HUDEP-2 (cell line): Measurements from ENCODE around the gene SAMD5.
"Not testable (repeated sequence)": the region's sequence is repeated elsewhere in the genome, so short reads cannot be mapped to it uniquely, and the experiment has no call there.

Experiments
- DNase-seq, 76 experiments: peaks; one replicate each; lab custom pipeline; 2025; ENCODE audit not compliant: unreplicated experiment in 76 of 76; lab: John Stamatoyannopoulos, UW

SAMD5 gene

DNA sequence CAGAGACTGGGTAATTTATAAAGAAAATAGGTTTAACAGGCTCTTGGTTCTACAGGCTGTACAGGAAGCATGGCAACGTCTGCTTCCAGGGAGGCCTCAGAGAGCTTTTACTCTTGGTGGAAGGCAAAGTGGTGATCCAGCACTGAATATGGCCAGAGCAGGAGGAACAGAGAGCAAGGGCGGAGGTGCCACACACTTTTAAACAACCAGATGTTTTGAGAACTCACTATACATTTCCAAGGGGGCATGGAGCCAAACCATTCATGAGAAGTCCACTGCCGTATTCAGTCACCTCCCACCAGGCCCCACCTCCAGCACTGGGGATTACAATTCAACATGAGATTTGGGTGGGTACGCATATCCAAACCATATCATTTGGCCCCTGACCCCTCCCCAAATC, 18.7 kb downstream of the SAMD5 start:
- DNase-seq: no peak

GRCh38 chr6:147528511-147529145, 20.1 kb downstream of the SAMD5 start:
- no peak for DNase-seq

DNA sequence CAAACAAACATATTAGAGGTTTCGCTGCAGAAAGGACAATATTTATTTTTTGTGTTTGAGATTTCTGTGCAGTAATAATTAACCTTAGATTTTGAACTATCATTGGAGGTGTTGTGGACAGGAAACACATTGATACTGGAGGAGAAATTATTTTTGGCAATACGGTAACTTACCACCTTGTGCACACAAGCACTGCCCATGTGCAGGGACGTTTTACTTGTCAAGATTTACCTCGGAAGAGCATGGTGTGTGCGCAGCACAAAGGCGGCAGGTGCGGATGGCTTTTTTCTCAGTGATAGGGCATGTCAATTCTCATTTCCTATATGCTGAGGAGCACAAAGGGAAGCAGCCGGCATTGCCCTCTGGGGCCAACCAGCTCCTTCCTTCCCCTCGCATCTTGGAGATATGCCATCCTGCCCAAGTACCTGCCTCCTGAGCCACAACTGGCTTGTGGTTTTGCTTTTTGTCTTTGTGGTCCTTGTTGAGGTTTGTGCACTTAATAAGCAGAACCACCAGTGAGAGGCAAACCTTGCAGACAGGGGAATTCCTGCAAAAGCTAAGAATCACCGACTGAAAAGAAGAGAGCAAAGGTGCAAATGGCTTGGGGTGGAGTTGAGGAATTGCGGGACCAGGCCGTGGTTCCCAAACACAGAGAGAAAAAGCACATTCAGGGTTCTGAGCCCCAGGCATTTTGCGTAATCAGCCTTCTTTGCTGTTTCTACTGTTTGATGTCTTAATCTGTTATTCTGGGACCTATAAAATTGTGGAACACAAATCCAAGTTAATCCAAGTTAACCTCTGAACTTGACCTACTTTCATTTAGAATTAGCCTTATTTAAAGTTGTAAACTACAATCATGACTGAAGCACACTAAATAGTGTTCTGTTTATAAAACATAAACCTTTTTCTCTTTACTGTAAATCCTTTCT, 21.9 kb downstream of the SAMD5 start:
- peak in 9 of 76 experiments; percentile 6 to 23 (median 13) for DNase-seq

GRCh38 chr6:147531321-147531720, 22.8 kb downstream of the SAMD5 start:
- DNase-seq: no peak

DNA sequence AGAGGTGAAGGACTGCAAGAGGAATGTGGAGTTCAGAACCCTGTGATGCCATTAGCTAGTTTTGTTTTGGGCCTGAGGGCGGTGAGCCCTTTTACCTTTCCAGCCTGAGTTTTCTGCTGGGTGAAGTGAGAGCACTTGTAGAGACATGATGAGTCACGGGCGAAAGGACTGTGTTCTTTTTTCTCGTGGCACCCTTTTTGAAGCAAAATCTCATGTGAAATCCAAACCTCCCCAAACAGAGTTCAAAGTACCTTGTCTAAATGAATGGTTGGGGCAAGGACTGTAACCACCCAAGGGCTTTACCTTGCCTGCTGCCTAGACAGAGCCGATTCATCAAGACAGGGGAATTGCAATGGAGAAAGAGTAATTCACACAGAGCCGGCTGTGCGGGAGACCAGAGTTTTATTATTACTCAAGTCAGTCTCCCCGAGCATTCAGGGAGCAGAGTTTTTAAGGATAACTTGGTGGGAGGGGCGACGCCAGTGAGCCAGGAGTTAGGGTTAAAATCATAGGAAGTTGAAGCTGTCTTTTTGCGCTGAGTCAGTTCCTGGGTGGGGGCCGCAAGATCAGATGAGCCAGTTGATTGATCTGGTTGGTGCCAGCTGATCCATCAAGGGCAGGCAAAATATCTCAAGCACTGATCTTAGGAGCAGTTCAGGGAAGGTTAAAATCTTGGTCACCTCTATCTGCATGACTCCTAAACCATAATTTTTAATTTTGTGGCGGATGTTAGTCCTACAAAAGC, 25.8 kb downstream of the SAMD5 start:
- DNase-seq: peak in 4 of 76 experiments; percentile 10 to 23 (median 13)

- DNase-seq: no peak
Observed at GRCh38 chr6:147538821-147539220, 30.3 kb downstream of the SAMD5 start.

DNA sequence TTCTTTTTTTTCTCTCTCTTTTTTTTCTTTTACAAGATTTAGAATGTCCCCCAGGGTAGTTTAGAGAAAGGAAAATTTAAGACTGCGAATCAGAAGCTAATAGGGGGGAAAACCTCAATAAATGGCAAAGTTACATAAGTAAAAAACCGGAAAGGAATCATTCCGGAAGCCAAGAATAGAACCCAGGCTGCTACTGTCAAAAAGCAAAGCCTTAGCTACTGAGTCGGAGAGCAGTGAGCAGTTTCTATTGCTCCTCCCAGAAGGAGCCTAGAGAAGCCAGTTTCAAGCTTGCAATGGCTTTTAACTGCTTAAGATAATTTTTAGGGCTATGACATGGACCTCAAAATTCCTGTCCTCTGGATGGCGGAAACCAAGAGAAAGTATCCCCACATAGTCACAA, 31.6 kb downstream of the SAMD5 start:
- DNase-seq: no peak

- not testable (repeated sequence) for DNase-seq
Observed at GRCh38 chr6:147542436-147542835, 33.9 kb downstream of the SAMD5 start.

- no peak for DNase-seq
Observed at GRCh38 chr6:147544420-147544819, 35.9 kb downstream of the SAMD5 start.

DNA sequence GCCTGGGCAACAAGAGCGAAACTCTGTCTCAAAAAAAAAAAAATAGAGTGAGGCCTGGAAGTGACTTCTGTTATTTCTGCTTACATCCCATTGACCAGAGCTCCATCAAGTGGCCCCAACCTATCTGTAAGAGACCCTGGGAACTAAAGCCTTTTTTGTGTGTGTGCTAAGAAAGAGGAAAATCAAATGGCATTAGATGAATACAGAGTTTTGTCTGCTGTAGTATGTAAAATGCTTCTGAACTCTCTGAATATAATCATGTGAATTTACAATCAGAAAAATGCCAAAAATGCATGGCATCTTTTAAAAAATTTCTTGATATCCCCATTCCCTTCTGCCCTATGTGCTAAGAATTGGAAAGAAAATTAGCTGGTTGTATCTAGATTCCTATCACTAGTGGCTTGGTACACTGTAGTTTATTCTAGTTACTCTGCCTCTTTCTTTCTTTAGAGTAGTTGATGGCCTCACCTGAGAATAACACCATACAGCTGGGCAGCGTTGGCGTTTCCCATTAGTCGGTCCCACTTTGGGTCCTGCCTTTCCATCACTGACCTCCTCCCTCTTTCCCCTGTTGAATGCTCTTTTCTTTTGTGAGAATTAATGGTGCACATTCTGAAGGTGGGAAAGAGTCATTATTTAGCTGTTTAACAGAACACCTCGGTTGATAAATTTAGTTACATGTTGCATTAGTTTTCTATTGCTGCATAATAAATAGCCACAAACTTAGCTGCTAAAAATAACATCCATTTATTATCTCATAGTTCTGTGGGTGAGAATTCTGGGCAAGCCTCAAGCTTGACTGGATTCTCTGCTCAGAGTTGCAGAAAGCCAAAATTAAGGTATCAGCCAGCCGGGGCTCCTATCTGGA, 38.2 kb downstream of the SAMD5 start:
- DNase-seq: no peak

GRCh38 chr6:147547369-147547902, 38.9 kb downstream of the SAMD5 start:
- DNase-seq: no peak

DNA sequence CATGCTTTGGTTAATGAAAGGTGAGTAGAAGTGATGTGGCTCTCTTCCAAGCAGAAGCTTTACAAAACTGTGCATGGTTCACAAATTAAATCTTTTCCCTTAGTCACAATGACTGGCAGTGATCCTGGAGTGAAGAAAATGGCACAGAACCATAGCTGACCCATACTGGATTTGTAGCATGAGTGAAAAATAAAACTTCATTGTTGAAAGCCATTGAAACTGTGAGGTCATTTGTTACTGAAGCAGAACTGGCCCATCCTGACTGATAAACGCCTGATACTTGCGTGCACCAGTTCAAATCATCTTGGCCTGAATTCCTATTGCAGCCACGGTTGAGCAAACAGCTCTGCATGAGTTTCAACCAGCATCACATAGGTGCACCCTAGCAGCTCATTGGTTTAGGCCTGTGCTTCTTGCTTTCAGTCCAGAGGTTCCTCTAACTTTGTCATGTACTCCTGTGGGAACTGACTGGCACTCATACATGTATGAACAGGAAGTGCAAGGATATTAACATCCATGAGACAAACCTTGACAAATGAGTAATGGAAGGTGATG, 40.5 kb downstream of the SAMD5 start:
- no peak for DNase-seq

GRCh38 chr6:147549531-147549930, 41.0 kb downstream of the SAMD5 start:
- no peak for DNase-seq

DNA sequence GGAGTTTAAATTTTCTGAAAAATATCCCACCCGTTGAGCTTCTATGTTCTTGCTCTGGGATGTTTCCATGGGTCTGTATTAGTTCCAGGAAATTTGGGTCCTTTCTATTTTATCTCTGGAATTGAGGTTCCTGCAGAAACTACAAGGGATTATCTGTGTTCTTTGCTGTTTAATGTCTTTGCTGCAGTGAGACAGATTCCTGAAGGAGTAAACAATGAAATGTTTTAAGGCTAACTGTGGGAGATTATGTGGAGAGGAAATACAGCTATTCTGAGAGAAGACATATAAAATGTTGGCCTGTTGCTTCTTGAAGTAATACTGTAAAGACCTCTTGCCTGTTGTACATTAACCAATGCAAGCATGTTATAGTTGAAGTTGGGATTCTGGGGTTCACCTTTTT, 43.5 kb downstream of the SAMD5 start:
- no peak for DNase-seq

DNA sequence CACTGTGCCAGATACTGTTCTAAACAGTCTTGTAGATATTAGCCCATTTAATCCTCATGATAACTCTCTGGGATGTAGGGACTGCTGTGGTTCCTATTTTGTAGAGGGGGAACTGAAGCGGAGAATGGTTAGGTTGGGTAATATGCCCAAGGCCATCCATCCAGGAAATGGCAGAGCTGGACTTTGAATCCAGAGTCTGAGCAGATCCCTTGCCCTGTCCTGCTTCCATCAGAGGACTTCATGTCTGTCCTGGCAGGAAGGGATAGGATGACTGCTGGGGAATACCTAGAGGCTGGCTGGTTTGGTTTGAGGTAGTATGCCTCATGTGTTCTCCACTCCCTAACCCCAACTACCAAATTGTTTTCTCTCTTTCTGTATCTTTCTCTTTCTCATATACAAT, 44.6 kb downstream of the SAMD5 start:
- no peak for DNase-seq

GRCh38 chr6:147554281-147554680, 45.8 kb downstream of the SAMD5 start:
- DNase-seq: no peak

DNA sequence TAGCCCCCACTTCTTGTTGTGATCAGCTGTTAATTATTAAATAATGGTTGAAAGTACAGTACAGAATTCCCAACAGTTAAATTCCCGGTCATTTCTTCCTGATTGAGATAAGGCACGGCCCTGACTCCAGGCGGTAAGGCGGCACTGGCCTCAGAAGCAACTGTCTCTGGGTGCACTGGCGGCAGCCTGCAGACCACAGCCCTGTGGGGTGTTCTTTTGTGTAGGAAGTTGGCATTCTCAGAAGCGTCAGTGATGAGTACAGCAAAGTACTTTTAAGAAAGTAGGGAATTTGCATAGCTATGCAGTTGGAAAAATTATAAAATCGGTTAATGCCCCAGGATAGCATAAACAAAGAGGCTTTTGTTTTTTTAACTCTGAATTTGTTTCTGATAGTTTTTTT, 50.5 kb downstream of the SAMD5 start:
- DNase-seq: no peak

GRCh38 chr6:147560670-147561069, 52.2 kb downstream of the SAMD5 start:
- DNase-seq: no peak

GRCh38 chr6:147561726-147562125, 53.2 kb downstream of the SAMD5 start:
- no peak for DNase-seq

- no peak for DNase-seq
Observed at GRCh38 chr6:147563472-147563871, 55.0 kb downstream of the SAMD5 start.
